Liver (tissue), 9 donors: ENCODE results near the gene CEP164. TPM values are rescaled to one million over a fixed set of nuclear protein-coding genes. Genes with fewer than 3 reads are reported as not detected.

Experiments
- DNase-seq: peaks from one replicate; pipeline ENCODE4 v3.0.0-alpha.2; 2017; ENCODE audit warnings: low spot score
- H3K27ac ChIP-seq, 2 donors: one replicate each; pipeline ENCODE4 v1.7.0; 2013; ENCODE audit warnings: inconsistent platforms in 2 of 2, low read length in 2 of 2, control low read depth in 1 of 2, low read depth in 1 of 2, mild to moderate bottlenecking in 1 of 2
- H3K27me3 ChIP-seq, 4 donors: one replicate each; pipeline versions ENCODE4 v1.6.1 to v1.7.0; 2013; ENCODE audit warnings: low read length in 3 of 4, inconsistent platforms in 1 of 4, mild to moderate bottlenecking in 1 of 4, moderate library complexity in 1 of 4; ENCODE audit not compliant: control insufficient read depth in 4 of 4, insufficient read depth in 4 of 4
- H3K36me3 ChIP-seq, 4 donors: one replicate each; pipeline versions ENCODE4 v1.6.1 to v1.7.0; 2013; ENCODE audit warnings: low read length in 3 of 4, mild to moderate bottlenecking in 3 of 4, low read depth in 1 of 4, moderate library complexity in 1 of 4; ENCODE audit not compliant: control insufficient read depth in 4 of 4, insufficient read depth in 3 of 4
- H3K4me1 ChIP-seq, 4 donors: one replicate each; pipeline versions ENCODE4 v1.6.1 to v1.7.0; 2013; ENCODE audit warnings: low read length in 3 of 4, mild to moderate bottlenecking in 3 of 4, moderate library complexity in 1 of 4; ENCODE audit not compliant: control insufficient read depth in 4 of 4, insufficient read depth in 4 of 4
- H3K4me3 ChIP-seq, 3 donors: one replicate each; pipeline versions ENCODE4 v1.6.1 to v1.7.0; 2013; ENCODE audit warnings: low read length in 3 of 3, control low read depth in 1 of 3, low read depth in 1 of 3, mild to moderate bottlenecking in 1 of 3
- H3K9ac ChIP-seq, 2 donors: one replicate each; pipeline ENCODE4 v1.7.0; 2013; ENCODE audit warnings: low read length in 2 of 2, mild to moderate bottlenecking in 2 of 2, moderate library complexity in 2 of 2, control low read depth in 1 of 2, low read depth in 1 of 2
- H3K9me3 ChIP-seq, 4 donors: one replicate each; pipeline versions ENCODE4 v1.6.1 to v1.7.0; 2013; ENCODE audit warnings: low read length in 3 of 4; ENCODE audit not compliant: control insufficient read depth in 4 of 4
- EGR1 ChIP-seq, 2 donors: IDR thresholded peaks; 2 replicates each; pipeline ENCODE4 v1.6.1; 2016 to 2018; ENCODE audit warnings: antibody characterized with exemption in 2 of 2, low read depth in 2 of 2
- FOXA1 ChIP-seq: IDR thresholded peaks from 2 replicates; pipeline ENCODE4 v1.6.1; 2016; ENCODE audit warnings: antibody characterized with exemption
- GABPA ChIP-seq, 2 donors: IDR thresholded peaks in 1 of 2; conservative IDR thresholded peaks in 1 of 2; 2 replicates each; pipeline ENCODE4 v1.6.1; 2016; ENCODE audit warnings: antibody characterized with exemption in 2 of 2, mild to moderate bottlenecking in 1 of 2, moderate library complexity in 1 of 2
- HNF4A ChIP-seq, 2 donors: conservative IDR thresholded peaks; 2 replicates each; pipeline ENCODE4 v1.6.1; 2016; ENCODE audit warnings: antibody characterized with exemption in 2 of 2, mild to moderate bottlenecking in 2 of 2
- HNF4G ChIP-seq: IDR thresholded peaks from 2 replicates; pipeline ENCODE4 v1.6.1; 2016; ENCODE audit warnings: antibody characterized with exemption
- JUND ChIP-seq, 2 donors: IDR thresholded peaks; 2 replicates each; pipeline ENCODE4 v1.6.1; 2016; ENCODE audit warnings: antibody characterized with exemption in 2 of 2
- RAD21 ChIP-seq, 2 donors: IDR thresholded peaks; 2 replicates each; pipeline ENCODE4 v1.6.1; 2016; ENCODE audit warnings: antibody characterized with exemption in 2 of 2, mild to moderate bottlenecking in 2 of 2
- RXRA ChIP-seq, 2 donors: IDR thresholded peaks; 2 replicates each; pipeline ENCODE4 v1.6.1; 2017 to 2018; ENCODE audit warnings: antibody characterized with exemption in 2 of 2, mild to moderate bottlenecking in 1 of 2
- SP1 ChIP-seq: IDR thresholded peaks from 2 replicates; pipeline ENCODE4 v1.6.1; 2018; ENCODE audit warnings: antibody characterized with exemption, mild to moderate bottlenecking
- YY1 ChIP-seq: IDR thresholded peaks from 2 replicates; pipeline ENCODE4 v1.6.1; 2016; ENCODE audit warnings: antibody characterized with exemption, mild to moderate bottlenecking
- WGBS: extraction: QIAGEN DNeasy Blood & Tissue Kit; methylation state at CpG from one replicate; pipeline ENCODE4 v1.1.7; 2013; 5-methylcytosine and 5-hydroxymethylcytosine counted together
- polyA plus RNA-seq, 2 donors: library from polyadenylated mRNA; stranded (reverse) in 1 of 2; unstranded in 1 of 2; fragments of 200-250 nt in 1 of 2; fragments of >200 nt in 1 of 2; fragmentation: Nextera tagmentation in 1 of 2; extraction: Ambion mirVana in 1 of 2; gene quantifications; one replicate each; pipeline versions ENCODE4 v1.2.1 to v1.2.3, GENCODE V29; 2013 to 2015
- total RNA-seq, 2 donors: library from RNA; depleted of rRNA; stranded (reverse); fragments of >200 nt; gene quantifications; one replicate each; pipeline ENCODE4 v1.2.3, GENCODE V29; 2014
- TF ChIP-seq, protein P1 (sequence below): fragments of 150-350 bp; IDR thresholded peaks from 2 replicates; pipeline ENCODE4 v1.5.1; 2017; ENCODE audit warnings: improper control_type of control experiment, low read depth, low read length; ENCODE audit not compliant: missing input control
- TF ChIP-seq, protein P2 (sequence below): IDR thresholded peaks from 2 replicates; pipeline ENCODE4 v1.6.1; 2016; ENCODE audit warnings: antibody characterized with exemption
- TF ChIP-seq, protein P3 (sequence below): IDR thresholded peaks from 2 replicates; pipeline ENCODE4 v1.6.1; 2016; ENCODE audit warnings: antibody characterized with exemption
- TF ChIP-seq, protein P4 (sequence below): IDR thresholded peaks from 2 replicates; pipeline ENCODE4 v1.6.1; 2016; ENCODE audit warnings: antibody characterized with exemption
- donor health status: healthy.
- donor health status: healthy.
- donor health status: healthy.
- donor health status: healthy.
- donor health status: healthy.

The CEP164 gene
- total and polyA plus RNA-seq, 4 donors: 4.1 to 12.3 (median 5.9) TPM

DNA sequence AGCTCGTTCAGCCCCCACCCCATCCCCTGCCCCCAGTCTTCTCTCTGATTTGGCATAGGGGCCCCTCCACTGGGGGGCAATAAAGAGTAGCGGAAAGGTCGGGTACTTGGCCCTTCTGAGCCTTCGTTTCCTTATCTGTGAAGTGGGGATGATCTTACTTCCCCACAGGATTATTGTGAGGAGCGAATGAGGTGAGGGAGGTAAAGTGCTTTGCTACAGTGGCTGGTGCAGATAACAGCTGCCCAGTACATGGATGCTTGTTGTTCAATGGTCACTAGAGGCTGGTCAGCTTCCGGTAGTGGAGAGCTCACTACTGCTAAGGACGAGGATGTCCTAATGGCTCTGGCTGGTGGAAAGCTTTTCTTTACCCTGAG is 101.2 kb downstream of the CEP164 start (continued):
- TF ChIP-seq, protein P1, sequence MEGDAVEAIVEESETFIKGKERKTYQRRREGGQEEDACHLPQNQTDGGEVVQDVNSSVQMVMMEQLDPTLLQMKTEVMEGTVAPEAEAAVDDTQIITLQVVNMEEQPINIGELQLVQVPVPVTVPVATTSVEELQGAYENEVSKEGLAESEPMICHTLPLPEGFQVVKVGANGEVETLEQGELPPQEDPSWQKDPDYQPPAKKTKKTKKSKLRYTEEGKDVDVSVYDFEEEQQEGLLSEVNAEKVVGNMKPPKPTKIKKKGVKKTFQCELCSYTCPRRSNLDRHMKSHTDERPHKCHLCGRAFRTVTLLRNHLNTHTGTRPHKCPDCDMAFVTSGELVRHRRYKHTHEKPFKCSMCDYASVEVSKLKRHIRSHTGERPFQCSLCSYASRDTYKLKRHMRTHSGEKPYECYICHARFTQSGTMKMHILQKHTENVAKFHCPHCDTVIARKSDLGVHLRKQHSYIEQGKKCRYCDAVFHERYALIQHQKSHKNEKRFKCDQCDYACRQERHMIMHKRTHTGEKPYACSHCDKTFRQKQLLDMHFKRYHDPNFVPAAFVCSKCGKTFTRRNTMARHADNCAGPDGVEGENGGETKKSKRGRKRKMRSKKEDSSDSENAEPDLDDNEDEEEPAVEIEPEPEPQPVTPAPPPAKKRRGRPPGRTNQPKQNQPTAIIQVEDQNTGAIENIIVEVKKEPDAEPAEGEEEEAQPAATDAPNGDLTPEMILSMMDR: no peak
- TF ChIP-seq GABPA (IDR thresholded peaks at IDR 0.05 in 1 of 2, conservative IDR thresholded peaks at IDR 0.05 in 1 of 2) (no peak), HNF4A (conservative IDR thresholded peaks at IDR 0.05) (no peak)
- TF ChIP-seq, protein P2, sequence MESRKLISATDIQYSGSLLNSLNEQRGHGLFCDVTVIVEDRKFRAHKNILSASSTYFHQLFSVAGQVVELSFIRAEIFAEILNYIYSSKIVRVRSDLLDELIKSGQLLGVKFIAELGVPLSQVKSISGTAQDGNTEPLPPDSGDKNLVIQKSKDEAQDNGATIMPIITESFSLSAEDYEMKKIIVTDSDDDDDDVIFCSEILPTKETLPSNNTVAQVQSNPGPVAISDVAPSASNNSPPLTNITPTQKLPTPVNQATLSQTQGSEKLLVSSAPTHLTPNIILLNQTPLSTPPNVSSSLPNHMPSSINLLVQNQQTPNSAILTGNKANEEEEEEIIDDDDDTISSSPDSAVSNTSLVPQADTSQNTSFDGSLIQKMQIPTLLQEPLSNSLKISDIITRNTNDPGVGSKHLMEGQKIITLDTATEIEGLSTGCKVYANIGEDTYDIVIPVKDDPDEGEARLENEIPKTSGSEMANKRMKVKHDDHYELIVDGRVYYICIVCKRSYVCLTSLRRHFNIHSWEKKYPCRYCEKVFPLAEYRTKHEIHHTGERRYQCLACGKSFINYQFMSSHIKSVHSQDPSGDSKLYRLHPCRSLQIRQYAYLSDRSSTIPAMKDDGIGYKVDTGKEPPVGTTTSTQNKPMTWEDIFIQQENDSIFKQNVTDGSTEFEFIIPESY: no peak
- TF ChIP-seq, protein P3, sequence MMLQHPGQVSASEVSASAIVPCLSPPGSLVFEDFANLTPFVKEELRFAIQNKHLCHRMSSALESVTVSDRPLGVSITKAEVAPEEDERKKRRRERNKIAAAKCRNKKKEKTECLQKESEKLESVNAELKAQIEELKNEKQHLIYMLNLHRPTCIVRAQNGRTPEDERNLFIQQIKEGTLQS: no peak

DNA sequence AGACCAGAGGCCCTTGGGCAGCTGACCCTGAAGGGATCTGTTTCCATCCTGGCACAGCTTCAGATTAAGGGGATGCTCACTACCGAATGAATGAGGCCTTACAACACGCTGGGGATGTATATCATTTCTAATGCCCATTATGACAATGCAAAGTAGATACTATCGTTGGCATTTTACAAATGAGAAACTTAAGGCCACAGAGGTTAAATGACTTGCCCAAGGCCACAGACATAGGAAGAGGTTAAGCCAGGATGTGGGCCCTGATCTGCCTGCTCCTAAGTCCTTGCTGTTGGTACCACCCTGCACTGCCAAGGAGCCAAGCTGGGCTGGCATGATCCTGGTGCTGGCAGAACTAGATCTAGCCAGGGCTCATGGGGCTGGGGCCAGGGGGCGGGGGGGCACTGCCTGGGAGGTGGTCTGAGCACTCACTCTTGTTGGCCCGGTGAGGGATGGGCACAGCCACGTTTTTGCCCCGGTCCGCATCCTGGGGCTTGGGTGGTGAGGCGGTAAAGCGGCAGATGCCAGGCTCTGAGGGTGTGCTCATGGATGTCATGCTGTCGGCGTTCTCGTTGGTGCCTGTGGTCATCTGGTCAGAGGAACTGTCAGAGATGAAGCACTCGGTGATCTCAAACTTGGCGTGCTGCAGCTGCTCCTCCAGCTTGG is 102.8 kb downstream of the CEP164 start:
- no peaks in the 10 kb centered on the region for H3K27me3 ChIP-seq
- H3K4me3 ChIP-seq: no peak overlapping the region
- peaks cover 0 to 4% (median 0%) of the 10 kb centered on the region in 4 donors for H3K4me1 ChIP-seq
- no peak for TF ChIP-seq RAD21 (IDR thresholded peaks at IDR 0.05)
- TF ChIP-seq, protein P2: no peak
- no peak for TF ChIP-seq SP1
- TF ChIP-seq FOXA1: no peak
- TF ChIP-seq HNF4G: no peak
- TF ChIP-seq YY1: no peak
- TF ChIP-seq, protein P4, sequence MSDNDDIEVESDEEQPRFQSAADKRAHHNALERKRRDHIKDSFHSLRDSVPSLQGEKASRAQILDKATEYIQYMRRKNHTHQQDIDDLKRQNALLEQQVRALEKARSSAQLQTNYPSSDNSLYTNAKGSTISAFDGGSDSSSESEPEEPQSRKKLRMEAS: no peak
- no peak for TF ChIP-seq RXRA (IDR thresholded peaks at IDR 0.05)
- no peak for TF ChIP-seq HNF4A (conservative IDR thresholded peaks at IDR 0.05)
- TF ChIP-seq, protein P3: no peak
- no peak for TF ChIP-seq JUND (IDR thresholded peaks at IDR 0.05)
- TF ChIP-seq, protein P1: no peak
- no peak for TF ChIP-seq GABPA (IDR thresholded peaks at IDR 0.05 in 1 of 2, conservative IDR thresholded peaks at IDR 0.05 in 1 of 2)
- no peak for TF ChIP-seq EGR1 (IDR thresholded peaks at IDR 0.05; ENCODE audit: low read depth in 2 of 2)
- H3K27ac ChIP-seq: no peak overlapping the region
- no peaks in the 10 kb centered on the region for H3K36me3 ChIP-seq
- WGBS: 91% methylated on average over 15 of the region's 15 CpGs
- H3K9me3 ChIP-seq: no peaks in the 10 kb centered on the region
- H3K9ac ChIP-seq: no peak overlapping the region
- DNase-seq: no peak
